ENCODE measurements around the gene TCERG1L.

The TCERG1L gene

GRCh38 chr10:131175891-131176290, 135.6 kb downstream of the TCERG1L start:
- TF ChIP-seq CTCF (IDR thresholded peaks at IDR 0.05; ENCODE audit: control extremely low read depth, extremely low read depth, low read depth, missing control alignments), result no peak
- POLR2A ChIA-PET, result no interaction called here
- CTCF ChIA-PET, result no interaction called here

GRCh38 chr10:131174651-131175540, 136.6 kb downstream of the TCERG1L start:
- ChIA-PET CTCF (no interaction called here), POLR2A (no interaction called here)
- DNase-seq (ENCODE audit: extremely low spot score), result no peak
- no peak for TF ChIP-seq CTCF (IDR thresholded peaks at IDR 0.05; ENCODE audit: control extremely low read depth, extremely low read depth, low read depth, missing control alignments)

More at GRCh38 chr10:131175891-131176290, 135.6 kb downstream of the TCERG1L start:
- DNase-seq (ENCODE audit: extremely low spot score), result no peak

- POLR2A ChIA-PET, result no interaction called here
- TF ChIP-seq CTCF (IDR thresholded peaks at IDR 0.05; ENCODE audit: control extremely low read depth, extremely low read depth, low read depth, missing control alignments), result no peak
- CTCF ChIA-PET, result no interaction called here
- no peak for DNase-seq (ENCODE audit: extremely low spot score)
These were observed 137.3 kb downstream of the TCERG1L start for GRCh38 chr10:131174211-131174565.

DNA sequence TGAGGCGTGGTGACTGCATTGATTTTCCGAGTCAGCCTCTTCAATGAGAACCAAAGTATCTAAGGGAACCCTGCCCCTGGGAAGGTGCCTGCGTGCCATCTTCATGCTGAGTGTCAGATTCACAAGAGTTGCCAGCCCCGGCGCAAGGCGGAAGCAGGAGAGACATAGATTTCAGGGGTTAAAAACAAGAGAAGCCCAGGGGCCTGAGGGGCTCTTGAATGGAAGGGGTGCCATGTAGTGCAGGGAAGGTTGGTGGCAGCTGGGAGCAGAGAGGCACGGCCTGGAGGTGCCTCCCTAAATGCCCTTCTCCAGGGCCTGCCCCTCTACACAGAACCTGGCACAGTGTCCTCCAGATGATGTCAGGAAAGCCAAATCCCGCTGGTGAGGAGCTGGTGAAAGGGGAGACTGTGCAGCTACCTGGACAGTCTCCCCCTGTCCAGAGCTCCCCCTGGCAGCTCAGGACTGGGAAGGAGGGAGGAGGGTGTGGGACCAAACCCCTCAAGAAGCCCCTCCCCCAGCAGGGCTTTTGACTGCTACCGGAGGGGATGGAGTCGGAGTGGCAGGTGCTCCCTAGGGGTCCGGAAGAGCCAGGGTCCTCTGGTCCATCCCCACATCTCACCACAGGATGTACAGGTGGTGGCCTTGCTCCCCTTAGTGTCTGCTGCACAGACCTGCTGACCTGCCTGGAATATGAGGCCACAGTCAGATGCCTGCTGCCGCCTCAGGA, 137.9 kb downstream of the TCERG1L start:
- TF ChIP-seq CTCF (IDR thresholded peaks at IDR 0.05; ENCODE audit: control extremely low read depth, extremely low read depth, low read depth, missing control alignments), result no peak
- POLR2A ChIA-PET, result no interaction called here
- no peak for DNase-seq (ENCODE audit: extremely low spot score)
- CTCF ChIA-PET, result no interaction called here

GRCh38 chr10:131172433-131172832, 139.1 kb downstream of the TCERG1L start:
- POLR2A ChIA-PET, result no interaction called here
- DNase-seq (ENCODE audit: extremely low spot score), result no peak
- TF ChIP-seq CTCF (IDR thresholded peaks at IDR 0.05; ENCODE audit: control extremely low read depth, extremely low read depth, low read depth, missing control alignments), result no peak
- CTCF ChIA-PET, result no interaction called here

DNA sequence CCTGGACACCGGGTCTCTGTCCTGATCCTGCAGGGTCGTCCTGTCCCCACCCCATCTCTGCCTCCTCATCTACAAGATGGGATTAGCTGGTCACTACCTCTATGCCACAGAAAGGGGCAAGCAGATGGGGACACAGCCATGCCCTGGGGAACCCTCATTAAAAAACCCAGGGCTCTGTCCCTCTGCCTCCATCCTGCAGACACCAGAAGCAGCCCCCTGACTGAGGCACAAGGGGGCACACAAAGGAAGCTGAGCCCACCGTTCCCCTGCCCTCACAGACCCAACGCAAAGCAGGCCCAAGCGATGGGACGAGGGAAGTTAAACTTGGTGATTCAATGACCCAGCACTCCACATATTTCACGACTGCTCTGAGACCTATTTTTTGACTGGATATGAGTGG, 142.4 kb downstream of the TCERG1L start:
- CTCF ChIA-PET, result no interaction called here
- TF ChIP-seq CTCF (IDR thresholded peaks at IDR 0.05; ENCODE audit: control extremely low read depth, extremely low read depth, low read depth, missing control alignments), result no peak
- no peak for DNase-seq (ENCODE audit: extremely low spot score)
- POLR2A ChIA-PET, result no interaction called here
